NOMO-1 treated with dmso at 0.1 percent for 144 hours (cell line): ENCODE data around the gene SART3.
"Not testable (repeated sequence)": the region's sequence is repeated elsewhere in the genome, so short reads cannot be mapped to it uniquely, and the experiment has no call there.

Source experiments
- DNase-seq: peaks from one replicate; lab custom pipeline; 2025; ENCODE audit not compliant: unreplicated experiment; lab: John Stamatoyannopoulos, UW

Gene SART3

GRCh38 chr12:108582509-108582908 lies 21.5 kb upstream of the SART3 start:
- no peak for DNase-seq

GRCh38 chr12:108581311-108582227 lies 20.6 kb upstream of the SART3 start:
- DNase-seq: no peak

GRCh38 chr12:108580531-108580930 lies 19.6 kb upstream of the SART3 start:
- no peak for DNase-seq

GRCh38 chr12:108578813-108579212 lies 17.8 kb upstream of the SART3 start:
- DNase-seq: no peak

GRCh38 chr12:108578264-108578663 lies 17.3 kb upstream of the SART3 start:
- DNase-seq: no peak

GRCh38 chr12:108577458-108577857 lies 16.5 kb upstream of the SART3 start:
- no peak for DNase-seq

GRCh38 chr12:108576660-108577234 lies 15.8 kb upstream of the SART3 start:
- no peak for DNase-seq

GRCh38 chr12:108575199-108575912 lies 14.4 kb upstream of the SART3 start:
- no peak for DNase-seq

- not testable (repeated sequence) for DNase-seq
Measured at GRCh38 chr12:108574276-108574675, 13.3 kb upstream of the SART3 start.

GRCh38 chr12:108573317-108573716 lies 12.3 kb upstream of the SART3 start:
- DNase-seq: no peak

GRCh38 chr12:108572166-108572790 lies 11.3 kb upstream of the SART3 start:
- DNase-seq: no peak

GRCh38 chr12:108571609-108572165 lies 10.7 kb upstream of the SART3 start:
- no peak for DNase-seq

- no peak for DNase-seq
Measured at GRCh38 chr12:108570743-108571608, 10.0 kb upstream of the SART3 start.

GRCh38 chr12:108568338-108569154 lies 7.6 kb upstream of the SART3 start:
- no peak for DNase-seq

- no peak for DNase-seq
Measured at GRCh38 chr12:108567406-108568337, 6.7 kb upstream of the SART3 start.

GRCh38 chr12:108566452-108566851 lies 5.5 kb upstream of the SART3 start:
- DNase-seq: no peak

GRCh38 chr12:108565976-108566375 lies 5.0 kb upstream of the SART3 start:
- DNase-seq: no peak

GRCh38 chr12:108565146-108565545 lies 4.2 kb upstream of the SART3 start:
- no peak for DNase-seq
